HepG2 (cell line): ENCODE data around the gene CTF1. TPM values are rescaled to one million over a fixed set of nuclear protein-coding genes. Genes with fewer than 3 reads are reported as not detected.
A peak's percentile ranks its signal among the peaks of the same experiment; 100 is the strongest.

Experiments
- ATAD3A ChIP-seq: sonication (generic); formaldehyde crosslinking; IDR thresholded peaks from 2 replicates; pipeline ENCODE4 v1.4.0; 2020; ENCODE audit warnings: missing genetic modification reagents
- CC2D1A ChIP-seq: sonication (generic); formaldehyde crosslinking; IDR thresholded peaks from 2 replicates; pipeline ENCODE4 v1.8.1; 2023; ENCODE audit warnings: mild to moderate bottlenecking, missing genetic modification reagents
- ELK4 ChIP-seq: sonication (generic); formaldehyde crosslinking; IDR thresholded peaks from 2 replicates; pipeline ENCODE4 v1.9.0; 2021; ENCODE audit warnings: missing genetic modification reagents, borderline replicate concordance
- HNRNPLL ChIP-seq: fragments of 200-400 bp; formaldehyde crosslinking; IDR thresholded peaks from 2 replicates; pipeline ENCODE4 v1.6.1; 2017; ENCODE audit warnings: mild to moderate bottlenecking, low read depth, low read length; ENCODE audit not compliant: poor library complexity, severe bottlenecking
- KMT2A ChIP-seq: sonication (generic); formaldehyde crosslinking; IDR thresholded peaks from 2 replicates; pipeline ENCODE4 v1.4.0; 2020; ENCODE audit warnings: missing genetic modification reagents
- NFYB ChIP-seq: sonication (generic); formaldehyde crosslinking; IDR thresholded peaks from 2 replicates; pipeline ENCODE4 v1.4.0; 2020; ENCODE audit warnings: missing genetic modification reagents
- POLR2AphosphoS5 ChIP-seq: IDR thresholded peaks from 2 replicates; pipeline ENCODE4 v1.6.1; 2012; ENCODE audit warnings: low read depth, low read length
- PPARG ChIP-seq: conservative IDR thresholded peaks from 2 replicates; pipeline ENCODE4 v1.6.1; 2016; ENCODE audit warnings: missing biosample characterization, missing genetic modification reagents
- SIN3B ChIP-seq: fragments of 150-350 bp; IDR thresholded peaks from 2 replicates; pipeline ENCODE4 v1.6.1; 2014; ENCODE audit warnings: low read length
- SMARCC2 ChIP-seq: fragments of 450-650 bp; IDR thresholded peaks from 2 replicates; pipeline ENCODE4 v1.6.1; 2017; ENCODE audit warnings: antibody characterized with exemption, mild to moderate bottlenecking
- SNAI1 ChIP-seq: sonication (generic); formaldehyde crosslinking; IDR thresholded peaks from 2 replicates; pipeline ENCODE4 v1.5.0; 2020; ENCODE audit warnings: mild to moderate bottlenecking, missing genetic modification reagents, borderline replicate concordance
- ZBTB10 ChIP-seq: sonication (generic); formaldehyde crosslinking; IDR thresholded peaks from 2 replicates; pipeline ENCODE4 v1.4.0; 2020; ENCODE audit warnings: missing genetic modification reagents, borderline replicate concordance
- ZBTB21 ChIP-seq: sonication (generic); formaldehyde crosslinking; IDR thresholded peaks from 2 replicates; pipeline ENCODE4 v1.4.0; 2020; ENCODE audit warnings: missing genetic modification reagents
- ZNF224 ChIP-seq: sonication (generic); formaldehyde crosslinking; IDR thresholded peaks from 2 replicates; pipeline ENCODE4 v1.5.0; 2020; ENCODE audit warnings: mild to moderate bottlenecking, missing genetic modification reagents
- ZNF577 ChIP-seq: sonication (generic); formaldehyde crosslinking; IDR thresholded peaks from 2 replicates; pipeline ENCODE4 v1.4.0; 2020; ENCODE audit warnings: mild to moderate bottlenecking, low read depth, missing genetic modification reagents, borderline replicate concordance
- ZNF629 ChIP-seq: sonication (generic); formaldehyde crosslinking; conservative IDR thresholded peaks from 2 replicates; pipeline ENCODE4 v1.5.0; 2020; ENCODE audit warnings: missing genetic modification reagents
- ZNF674 ChIP-seq: sonication (generic); formaldehyde crosslinking; IDR thresholded peaks from 2 replicates; pipeline ENCODE4 v1.5.0; 2020; ENCODE audit warnings: low read depth, mild to moderate bottlenecking, missing genetic modification reagents
- polyA plus RNA-seq, 8 experiments: library from polyadenylated mRNA; depleted of rRNA in 3 of 8; stranded (reverse) in 7 of 8; unstranded in 1 of 8; fragments of >200 nt; fragmentation: Illumina TruSeq in 4 of 8; extraction: Trizol in 4 of 8; gene quantifications; 2 replicates each; pipeline versions ENCODE4 v1.2.1 to v1.2.3, GENCODE V29; 2011 to 2016; ENCODE audit warnings: low read depth in 4 of 8, missing spikeins in 1 of 8, mixed read lengths in 1 of 8; ENCODE audit not compliant: insufficient read depth in 1 of 8
- total RNA-seq, 5 experiments: library from RNA; depleted of rRNA; stranded (reverse); fragments of >200 nt; fragmentation: Illumina TruSeq; extraction: Trizol; gene quantifications; 2 replicates each; pipeline ENCODE4 v1.2.3, GENCODE V29; 2016; ENCODE audit warnings: low read depth in 1 of 5
- TF ChIP-seq, protein P1 (sequence below): sonication (generic); formaldehyde crosslinking; IDR thresholded peaks from 2 replicates; pipeline ENCODE4 v1.5.0; 2020; ENCODE audit warnings: missing genetic modification reagents, mild to moderate bottlenecking, borderline replicate concordance
- TF ChIP-seq, protein P2 (sequence below): sonication (generic); formaldehyde crosslinking; IDR thresholded peaks from 2 replicates; pipeline ENCODE4 v1.5.0; 2020; ENCODE audit warnings: mild to moderate bottlenecking, missing genetic modification reagents
- TF ChIP-seq, protein P3 (sequence below): sonication (generic); formaldehyde crosslinking; IDR thresholded peaks from 2 replicates; pipeline ENCODE4 v1.8.1; 2023; ENCODE audit warnings: missing genetic modification reagents, inconsistent platforms, borderline replicate concordance

Gene CTF1
- total and polyA plus RNA-seq, 2 of the 13 experiments (the other 11 are each of a cell fraction or from before 2014, with no cell fraction given): 0.13 to 1.8 TPM

GRCh38 chr16:30896889-30897733, 697 bp downstream of the CTF1 start (continued):
- TF ChIP-seq, protein P1, sequence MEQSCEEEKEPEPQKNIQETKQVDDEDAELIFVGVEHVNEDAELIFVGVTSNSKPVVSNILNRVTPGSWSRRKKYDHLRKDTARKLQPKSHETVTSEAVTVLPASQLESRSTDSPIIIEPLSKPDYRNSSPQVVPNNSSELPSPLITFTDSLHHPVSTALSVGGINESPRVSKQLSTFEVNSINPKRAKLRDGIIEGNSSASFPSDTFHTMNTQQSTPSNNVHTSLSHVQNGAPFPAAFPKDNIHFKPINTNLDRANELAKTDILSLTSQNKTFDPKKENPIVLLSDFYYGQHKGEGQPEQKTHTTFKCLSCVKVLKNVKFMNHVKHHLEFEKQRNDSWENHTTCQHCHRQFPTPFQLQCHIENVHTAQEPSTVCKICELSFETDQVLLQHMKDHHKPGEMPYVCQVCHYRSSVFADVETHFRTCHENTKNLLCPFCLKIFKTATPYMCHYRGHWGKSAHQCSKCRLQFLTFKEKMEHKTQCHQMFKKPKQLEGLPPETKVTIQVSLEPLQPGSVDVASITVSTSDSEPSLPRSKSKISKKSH (CRISPR knock-in tag): 0 out of 2 replicates have a peak, but pooled peaks have one; percentile 57
- no peak for TF ChIP-seq ZNF224 (CRISPR knock-in tag)
- no peak for TF ChIP-seq ELK4 (CRISPR knock-in tag)
- TF ChIP-seq SNAI1 (CRISPR knock-in tag): no peak
- TF ChIP-seq ZNF674: no peak
- peak; percentile 99 for TF ChIP-seq ZNF629
- TF ChIP-seq SMARCC2: no peak
- TF ChIP-seq, protein P2, sequence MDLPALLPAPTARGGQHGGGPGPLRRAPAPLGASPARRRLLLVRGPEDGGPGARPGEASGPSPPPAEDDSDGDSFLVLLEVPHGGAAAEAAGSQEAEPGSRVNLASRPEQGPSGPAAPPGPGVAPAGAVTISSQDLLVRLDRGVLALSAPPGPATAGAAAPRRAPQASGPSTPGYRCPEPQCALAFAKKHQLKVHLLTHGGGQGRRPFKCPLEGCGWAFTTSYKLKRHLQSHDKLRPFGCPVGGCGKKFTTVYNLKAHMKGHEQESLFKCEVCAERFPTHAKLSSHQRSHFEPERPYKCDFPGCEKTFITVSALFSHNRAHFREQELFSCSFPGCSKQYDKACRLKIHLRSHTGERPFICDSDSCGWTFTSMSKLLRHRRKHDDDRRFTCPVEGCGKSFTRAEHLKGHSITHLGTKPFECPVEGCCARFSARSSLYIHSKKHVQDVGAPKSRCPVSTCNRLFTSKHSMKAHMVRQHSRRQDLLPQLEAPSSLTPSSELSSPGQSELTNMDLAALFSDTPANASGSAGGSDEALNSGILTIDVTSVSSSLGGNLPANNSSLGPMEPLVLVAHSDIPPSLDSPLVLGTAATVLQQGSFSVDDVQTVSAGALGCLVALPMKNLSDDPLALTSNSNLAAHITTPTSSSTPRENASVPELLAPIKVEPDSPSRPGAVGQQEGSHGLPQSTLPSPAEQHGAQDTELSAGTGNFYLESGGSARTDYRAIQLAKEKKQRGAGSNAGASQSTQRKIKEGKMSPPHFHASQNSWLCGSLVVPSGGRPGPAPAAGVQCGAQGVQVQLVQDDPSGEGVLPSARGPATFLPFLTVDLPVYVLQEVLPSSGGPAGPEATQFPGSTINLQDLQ (CRISPR knock-in tag): no peak
- TF ChIP-seq, protein P3, sequence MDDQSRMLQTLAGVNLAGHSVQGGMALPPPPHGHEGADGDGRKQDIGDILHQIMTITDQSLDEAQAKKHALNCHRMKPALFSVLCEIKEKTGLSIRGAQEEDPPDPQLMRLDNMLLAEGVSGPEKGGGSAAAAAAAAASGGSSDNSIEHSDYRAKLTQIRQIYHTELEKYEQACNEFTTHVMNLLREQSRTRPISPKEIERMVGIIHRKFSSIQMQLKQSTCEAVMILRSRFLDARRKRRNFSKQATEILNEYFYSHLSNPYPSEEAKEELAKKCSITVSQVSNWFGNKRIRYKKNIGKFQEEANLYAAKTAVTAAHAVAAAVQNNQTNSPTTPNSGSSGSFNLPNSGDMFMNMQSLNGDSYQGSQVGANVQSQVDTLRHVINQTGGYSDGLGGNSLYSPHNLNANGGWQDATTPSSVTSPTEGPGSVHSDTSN (CRISPR knock-in tag): no peak
- TF ChIP-seq ZBTB21 (CRISPR knock-in tag): no peak
- no peak for TF ChIP-seq ZBTB10 (CRISPR knock-in tag)
- TF ChIP-seq SIN3B: no peak
- TF ChIP-seq CC2D1A (CRISPR knock-in tag): 0 out of 2 replicates have a peak, but pooled peaks have one; percentile 39
- TF ChIP-seq KMT2A (CRISPR knock-in tag): no peak
- no peak for TF ChIP-seq ZNF577 (CRISPR knock-in tag)
- TF ChIP-seq PPARG (CRISPR knock-in tag): no peak
- TF ChIP-seq ATAD3A: no peak
- TF ChIP-seq HNRNPLL: peak; percentile 3
- TF ChIP-seq POLR2AphosphoS5: peak; percentile 34; the same call in 1 of the 2 replicates
- peak; percentile 27; the same call in 1 of the 2 replicates for TF ChIP-seq NFYB (CRISPR knock-in tag)
